Brain microvascular endothelial cell (primary cell): ENCODE results near the gene CXorf51B.
"Not testable (repeated sequence)": the region's sequence is repeated elsewhere in the genome, so short reads cannot be mapped to it uniquely, and the experiment has no call there.

Experiments
- DNase-seq: peaks from one replicate; pipeline ENCODE4 v3.0.0-alpha.2; 2020
- H3K27ac ChIP-seq: fragments of 250-450 bp; sonication (Bioruptor Pico); 2 replicates; pipeline ENCODE4 v1.5.1; 2020; ENCODE audit warnings: mild to moderate bottlenecking, moderate library complexity
- H3K27me3 ChIP-seq: fragments of 250-450 bp; sonication (Bioruptor Pico); replicated peaks from 2 replicates; pipeline ENCODE4 v1.5.1; 2020; ENCODE audit warnings: mild to moderate bottlenecking
- H3K36me3 ChIP-seq: fragments of 250-450 bp; sonication (Bioruptor Pico); replicated peaks from 2 replicates; pipeline ENCODE4 v1.5.1; 2020; ENCODE audit warnings: mild to moderate bottlenecking
- H3K4me3 ChIP-seq: 2 replicates; pipeline ENCODE4 v1.5.1; 2011; ENCODE audit warnings: low read depth, mild to moderate bottlenecking, control low read depth, low read length, moderate library complexity
- in situ Hi-C: cut with HindIII; loops from 2 replicates; pipeline ENCODE4 v1.10.0; 2017; ENCODE audit warnings: low sequenced_read_pairs, low pct_ligation_motif_present
- TF ChIP-seq, protein P1 (sequence below): IDR thresholded peaks from 2 replicates; pipeline ENCODE4 v1.5.1; 2011; ENCODE audit warnings: low read depth, mild to moderate bottlenecking, moderate library complexity, low read length, control low read depth, inconsistent platforms; ENCODE audit errors: missing control alignments

The CXorf51B gene

DNA sequence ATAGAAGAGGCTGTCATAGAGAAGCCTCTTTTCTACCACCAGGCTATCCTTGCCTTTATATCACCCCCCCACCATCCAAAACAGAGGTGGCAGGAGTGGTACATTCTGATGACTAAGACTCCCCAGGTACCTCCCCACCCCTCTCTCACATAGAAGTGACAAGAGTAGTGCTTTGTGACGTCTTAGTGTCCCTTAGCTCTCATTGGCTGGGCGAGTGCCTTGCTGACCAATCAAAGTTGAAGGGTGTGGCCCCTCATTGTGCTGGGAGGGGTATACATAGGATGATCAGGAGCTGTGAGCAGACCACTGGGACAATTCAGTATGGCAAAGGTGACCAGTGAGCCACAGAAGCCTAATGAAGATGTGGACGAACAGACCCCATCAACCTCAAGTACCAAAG, at the start of gene CXorf51B:
Gene CXorf51B (plus strand): TSS at position 301 of the 400 bp plus-strand sequence. CDS start 21 bp downstream, at position 322.
- H3K4me3 ChIP-seq, H3K27ac ChIP-seq, H3K36me3 ChIP-seq, DNase-seq, H3K27me3 ChIP-seq, in situ Hi-C loops: not testable (repeated sequence)

DNA sequence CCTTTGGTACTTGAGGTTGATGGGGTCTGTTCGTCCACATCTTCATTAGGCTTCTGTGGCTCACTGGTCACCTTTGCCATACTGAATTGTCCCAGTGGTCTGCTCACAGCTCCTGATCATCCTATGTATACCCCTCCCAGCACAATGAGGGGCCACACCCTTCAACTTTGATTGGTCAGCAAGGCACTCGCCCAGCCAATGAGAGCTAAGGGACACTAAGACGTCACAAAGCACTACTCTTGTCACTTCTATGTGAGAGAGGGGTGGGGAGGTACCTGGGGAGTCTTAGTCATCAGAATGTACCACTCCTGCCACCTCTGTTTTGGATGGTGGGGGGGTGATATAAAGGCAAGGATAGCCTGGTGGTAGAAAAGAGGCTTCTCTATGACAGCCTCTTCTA, 5.1 kb downstream of the CXorf51B start, which contains the start of gene CXorf51A:
Gene CXorf51A (minus strand): TSS at position 101 of the 400 bp plus-strand sequence. CDS start 21 bp downstream, at position 80.
- in situ Hi-C loops, DNase-seq, H3K36me3 ChIP-seq, H3K4me3 ChIP-seq, H3K27ac ChIP-seq, H3K27me3 ChIP-seq: not testable (repeated sequence)

DNA sequence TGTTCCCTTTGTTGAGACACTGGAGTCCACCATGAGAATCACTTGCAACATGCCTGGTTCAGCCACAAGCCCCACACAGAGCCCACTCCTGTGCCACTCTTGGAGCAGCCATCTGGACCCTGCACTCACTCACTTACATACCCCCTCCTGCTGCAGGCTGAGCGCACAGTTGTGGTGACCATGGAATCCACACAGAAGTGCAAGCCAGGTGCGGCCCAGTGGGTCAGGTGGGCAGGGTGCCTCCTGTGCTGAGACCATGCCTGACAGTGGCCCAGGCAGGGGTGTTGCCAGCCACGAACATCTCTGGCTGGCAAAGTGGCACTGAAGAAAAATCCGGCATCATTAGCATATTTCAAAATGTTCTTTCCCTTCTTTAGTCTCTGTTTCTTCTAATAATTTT, 22.4 kb downstream of the CXorf51B start:
- H3K27me3 ChIP-seq, result no peaks in the 10 kb centered on the region
- no peak overlapping the region for H3K4me3 ChIP-seq
- no peaks in the 10 kb centered on the region for H3K36me3 ChIP-seq
- no peak for DNase-seq
- TF ChIP-seq, protein P1, sequence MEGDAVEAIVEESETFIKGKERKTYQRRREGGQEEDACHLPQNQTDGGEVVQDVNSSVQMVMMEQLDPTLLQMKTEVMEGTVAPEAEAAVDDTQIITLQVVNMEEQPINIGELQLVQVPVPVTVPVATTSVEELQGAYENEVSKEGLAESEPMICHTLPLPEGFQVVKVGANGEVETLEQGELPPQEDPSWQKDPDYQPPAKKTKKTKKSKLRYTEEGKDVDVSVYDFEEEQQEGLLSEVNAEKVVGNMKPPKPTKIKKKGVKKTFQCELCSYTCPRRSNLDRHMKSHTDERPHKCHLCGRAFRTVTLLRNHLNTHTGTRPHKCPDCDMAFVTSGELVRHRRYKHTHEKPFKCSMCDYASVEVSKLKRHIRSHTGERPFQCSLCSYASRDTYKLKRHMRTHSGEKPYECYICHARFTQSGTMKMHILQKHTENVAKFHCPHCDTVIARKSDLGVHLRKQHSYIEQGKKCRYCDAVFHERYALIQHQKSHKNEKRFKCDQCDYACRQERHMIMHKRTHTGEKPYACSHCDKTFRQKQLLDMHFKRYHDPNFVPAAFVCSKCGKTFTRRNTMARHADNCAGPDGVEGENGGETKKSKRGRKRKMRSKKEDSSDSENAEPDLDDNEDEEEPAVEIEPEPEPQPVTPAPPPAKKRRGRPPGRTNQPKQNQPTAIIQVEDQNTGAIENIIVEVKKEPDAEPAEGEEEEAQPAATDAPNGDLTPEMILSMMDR, result no peak
- no peak overlapping the region for H3K27ac ChIP-seq
- in situ Hi-C loops, result no loop called here

DNA sequence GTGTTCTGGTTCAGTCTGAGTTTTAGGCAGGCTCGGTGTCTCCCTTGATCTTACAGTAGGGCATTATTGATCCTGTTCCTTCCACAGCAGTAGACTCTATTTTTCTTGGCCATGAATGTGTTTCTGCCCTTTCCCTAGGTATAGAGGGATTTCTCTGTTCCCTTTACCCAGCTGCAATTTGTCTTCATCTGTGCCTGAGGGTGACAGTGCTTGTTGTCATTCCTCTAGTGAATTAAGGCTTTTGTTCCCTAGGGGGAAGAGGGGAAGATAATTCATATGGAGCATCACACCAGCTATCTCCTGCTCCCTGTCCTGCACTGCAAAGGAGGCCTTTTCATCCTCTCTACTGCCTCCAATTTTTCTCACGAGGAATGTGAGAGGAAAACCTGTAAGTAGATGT, 44.7 kb downstream of the CXorf51B start:
- no peak overlapping the region for H3K4me3 ChIP-seq
- H3K36me3 ChIP-seq, result no peaks in the 10 kb centered on the region
- in situ Hi-C loops, result no loop called here
- no peak overlapping the region for H3K27ac ChIP-seq
- H3K27me3 ChIP-seq, result no peaks in the 10 kb centered on the region
- TF ChIP-seq, protein P1, result no peak
- no peak for DNase-seq
